HG03175 (cell line): ENCODE measurements around the gene NUP153.

ENCODE experiments used
- ATAC-seq: cut with Tn5 transposase; IDR thresholded peaks from one replicate; pipeline ENCODE4 v1.9.1; 2021; ENCODE audit warnings: mild to moderate bottlenecking, moderate library complexity; ENCODE audit not compliant: unreplicated experiment

Gene NUP153

GRCh38 chr6:17565399-17565798 is 141.3 kb downstream of the NUP153 start:
- no peak for ATAC-seq
